CD4-positive, alpha-beta T cell (primary cell): Measurements from ENCODE around the gene PPP1R37. TPM values are rescaled to one million over a fixed set of nuclear protein-coding genes. Genes with fewer than 3 reads are reported as not detected.

ENCODE experiments used
- ATAC-seq: fragments of 200-7000 bp; cut with Tn5 transposase; one replicate; pipeline ENCODE4 v1.10.0; 2022; ENCODE audit warnings: mild to moderate bottlenecking; ENCODE audit not compliant: poor library complexity
- CTCF ChIA-PET: fragments of 350-600 bp; sonication (Branson Sonifier 250); formaldehyde crosslinking; loops from one replicate; lab custom pipeline; 2021; ENCODE audit warnings: antibody characterized with exemption, inconsistent platforms; lab: Charles Lee
- POLR2A ChIA-PET: fragments of 350-600 bp; sonication (Branson Sonifier 250); formaldehyde crosslinking; loops from one replicate; lab custom pipeline; 2021; ENCODE audit warnings: antibody characterized with exemption, inconsistent platforms; lab: Charles Lee
- DNase-seq, 14 experiments: peaks; one replicate each; pipeline ENCODE4 v3.0.0-alpha.2; 2013 to 2020; ENCODE audit warnings: mixed read lengths in 2 of 14
- H3K27ac ChIP-seq, 2 donors: one replicate each; pipeline versions ENCODE4 v1.5.1 to v1.7.0; 2013; ENCODE audit warnings: low read length in 2 of 2, low read depth in 1 of 2, mild to moderate bottlenecking in 1 of 2
- H3K27me3 ChIP-seq, 2 experiments: 1 replicate in 1 of 2; 2 replicates in 1 of 2; pipeline versions ENCODE4 v1.6.1 to v1.7.0; 2013; ENCODE audit warnings: low read length in 2 of 2, control low read depth in 1 of 2, mild to moderate bottlenecking in 1 of 2, moderate library complexity in 1 of 2; ENCODE audit not compliant: insufficient read depth in 2 of 2, control insufficient read depth in 1 of 2
- H3K36me3 ChIP-seq: one replicate; pipeline ENCODE4 v1.6.1; 2013; ENCODE audit warnings: low read length, control low read depth; ENCODE audit not compliant: insufficient read depth
- H3K4me1 ChIP-seq: one replicate; pipeline ENCODE4 v1.6.1; 2013; ENCODE audit warnings: low read length, control low read depth; ENCODE audit not compliant: insufficient read depth
- H3K4me3 ChIP-seq: one replicate; pipeline ENCODE4 v1.5.1; 2013; ENCODE audit warnings: mild to moderate bottlenecking, low read length, moderate library complexity
- H3K9me3 ChIP-seq, 2 experiments: 1 replicate in 1 of 2; 2 replicates in 1 of 2; pipeline versions ENCODE4 v1.6.1 to v1.7.0; 2013; ENCODE audit warnings: low read length in 2 of 2, mild to moderate bottlenecking in 2 of 2, control low read depth in 1 of 2, moderate library complexity in 1 of 2; ENCODE audit not compliant: control insufficient read depth in 1 of 2, insufficient read depth in 1 of 2
- H3K27ac Mint-ChIP-seq: one replicate; pipeline ENCODE4 v1.8.0; 2020; ENCODE audit warnings: mixed read lengths
- H3K27me3 Mint-ChIP-seq: one replicate; pipeline ENCODE4 v1.8.0; 2021; ENCODE audit warnings: mixed read lengths
- H3K36me3 Mint-ChIP-seq: one replicate; pipeline ENCODE4 v1.8.0; 2021; ENCODE audit warnings: low read depth, mixed read lengths
- H3K4me1 Mint-ChIP-seq: one replicate; pipeline ENCODE4 v1.8.0; 2021; ENCODE audit warnings: low read depth, mixed read lengths
- H3K4me3 Mint-ChIP-seq: one replicate; pipeline ENCODE4 v1.8.0; 2020; ENCODE audit warnings: mild to moderate bottlenecking, mixed read lengths
- H3K9me3 Mint-ChIP-seq: one replicate; pipeline ENCODE4 v1.8.0; 2020; ENCODE audit warnings: mixed read lengths
- intact Hi-C, 2 experiments: fragments of 100-400 bp; cut with DNase I in 1 of 2; cut with micrococcal nuclease in 1 of 2; formaldehyde crosslinking; loops; one replicate each; pipeline versions ENCODE4 v1.15.1 to v1.9.0; 2023 to 2025; cut with DNase I, micrococcal nuclease
- total RNA-seq, 174 experiments: library from RNA in 2 of 174; stranded (reverse) in 2 of 174; gene quantifications; one replicate each; pipeline ENCODE4 v1.2.3 and lab custom pipeline; 2021 to 2026
- TF ChIP-seq, protein P1 (sequence below): fragments of 200-600 bp; IDR thresholded peaks from one replicate; pipeline ENCODE4 v1.8.0; 2022; ENCODE audit warnings: antibody characterized with exemption, mild to moderate bottlenecking

Gene PPP1R37
- total RNA-seq, 2 experiments from 2014 or later, result 17.2 to 19.6 TPM

DNA sequence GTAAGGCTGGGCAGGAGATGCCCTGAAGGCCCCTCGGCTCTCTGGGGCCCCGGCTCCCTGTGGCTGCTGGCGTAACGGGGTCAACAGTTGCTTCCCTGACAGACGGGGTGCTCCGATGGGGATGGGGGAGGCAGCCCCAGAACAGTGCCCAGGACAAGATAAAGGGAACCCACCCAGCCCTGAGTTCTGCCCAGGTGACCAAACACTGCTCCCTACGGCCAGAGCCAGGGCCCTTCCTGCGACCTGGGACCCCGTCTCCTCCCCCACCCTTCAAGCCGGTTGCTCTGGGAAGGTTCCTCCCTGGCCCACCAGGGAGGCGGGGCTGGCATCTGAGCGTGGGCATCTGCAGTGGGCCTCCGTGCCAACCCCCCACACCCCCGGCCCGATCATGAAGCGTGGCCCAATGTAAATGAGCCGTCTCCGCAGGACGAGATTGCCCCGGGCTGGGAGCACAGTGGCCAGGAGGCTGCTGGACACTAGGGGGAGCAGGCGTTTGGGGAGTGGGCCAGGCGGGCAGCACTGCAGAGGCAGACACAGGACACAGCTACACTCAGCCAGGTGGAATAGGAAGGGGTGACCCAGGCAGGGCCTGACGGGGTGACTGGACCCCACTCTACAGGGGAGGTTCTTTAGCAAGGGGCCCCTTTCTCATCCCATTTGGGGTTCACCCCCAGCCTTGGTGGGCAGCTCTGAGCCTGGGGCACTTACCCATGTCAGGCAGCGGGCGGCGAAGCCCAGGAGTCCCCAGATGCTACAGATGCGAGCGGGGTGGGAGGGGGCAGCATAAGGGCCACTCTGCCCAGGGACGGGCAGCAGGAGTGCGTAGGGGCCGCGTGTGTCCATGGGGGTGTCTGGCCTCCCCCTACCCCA lies 69.0 kb downstream of the PPP1R37 start:
- Mint-ChIP-seq H3K36me3 (no peaks in the 10 kb centered on the region), H3K27me3 (peaks cover 11% of the 10 kb centered on the region), H3K4me3 (no peak overlapping the region), H3K9me3 (no peaks in the 10 kb centered on the region), H3K27ac (no peak overlapping the region), H3K4me1 (peaks cover 17% of the 10 kb centered on the region)
- no peaks in the 10 kb centered on the region for H3K27me3 ChIP-seq
- peaks cover 2% of the 10 kb centered on the region for H3K36me3 ChIP-seq
- POLR2A ChIA-PET, result no interaction called here
- TF ChIP-seq, protein P1, sequence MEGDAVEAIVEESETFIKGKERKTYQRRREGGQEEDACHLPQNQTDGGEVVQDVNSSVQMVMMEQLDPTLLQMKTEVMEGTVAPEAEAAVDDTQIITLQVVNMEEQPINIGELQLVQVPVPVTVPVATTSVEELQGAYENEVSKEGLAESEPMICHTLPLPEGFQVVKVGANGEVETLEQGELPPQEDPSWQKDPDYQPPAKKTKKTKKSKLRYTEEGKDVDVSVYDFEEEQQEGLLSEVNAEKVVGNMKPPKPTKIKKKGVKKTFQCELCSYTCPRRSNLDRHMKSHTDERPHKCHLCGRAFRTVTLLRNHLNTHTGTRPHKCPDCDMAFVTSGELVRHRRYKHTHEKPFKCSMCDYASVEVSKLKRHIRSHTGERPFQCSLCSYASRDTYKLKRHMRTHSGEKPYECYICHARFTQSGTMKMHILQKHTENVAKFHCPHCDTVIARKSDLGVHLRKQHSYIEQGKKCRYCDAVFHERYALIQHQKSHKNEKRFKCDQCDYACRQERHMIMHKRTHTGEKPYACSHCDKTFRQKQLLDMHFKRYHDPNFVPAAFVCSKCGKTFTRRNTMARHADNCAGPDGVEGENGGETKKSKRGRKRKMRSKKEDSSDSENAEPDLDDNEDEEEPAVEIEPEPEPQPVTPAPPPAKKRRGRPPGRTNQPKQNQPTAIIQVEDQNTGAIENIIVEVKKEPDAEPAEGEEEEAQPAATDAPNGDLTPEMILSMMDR, result no peak
- H3K4me1 ChIP-seq, result peaks cover 24% of the 10 kb centered on the region
- ATAC-seq (no peak), DNase-seq (peak in 1 of 14 experiments; percentile 12)
- H3K9me3 ChIP-seq, result no peaks in the 10 kb centered on the region
- H3K4me3 ChIP-seq, result no peak overlapping the region
- intact Hi-C loops, result no loop called here
- CTCF ChIA-PET, result no interaction called here
- no peak overlapping the region for H3K27ac ChIP-seq

GRCh38 chr19:45162608-45163143 lies 69.7 kb downstream of the PPP1R37 start:
- H3K36me3 Mint-ChIP-seq, result no peaks in the 10 kb centered on the region
- no peak for ATAC-seq
- peaks cover 2% of the 10 kb centered on the region for H3K36me3 ChIP-seq
- TF ChIP-seq, protein P1, result no peak
- no peak overlapping the region for H3K27ac Mint-ChIP-seq
- no peaks in the 10 kb centered on the region for H3K9me3 ChIP-seq
- ChIA-PET POLR2A (no interaction called here), CTCF (no interaction called here)
- H3K27ac ChIP-seq, result no peak overlapping the region
- peaks cover 5% of the 10 kb centered on the region for H3K27me3 Mint-ChIP-seq
- no peak overlapping the region for H3K4me3 ChIP-seq
- no peaks in the 10 kb centered on the region for H3K27me3 ChIP-seq
- intact Hi-C loops, result no loop called here
- no peak for DNase-seq
- peaks cover 24% of the 10 kb centered on the region for H3K4me1 ChIP-seq
- no peak overlapping the region for H3K4me3 Mint-ChIP-seq
- H3K9me3 Mint-ChIP-seq, result no peaks in the 10 kb centered on the region
- H3K4me1 Mint-ChIP-seq, result peaks cover 19% of the 10 kb centered on the region

GRCh38 chr19:45163156-45163555 lies 70.2 kb downstream of the PPP1R37 start:
- intact Hi-C loops, result no loop called here
- ChIA-PET POLR2A (interaction anchor here (1.8 kb wide), 1 partner anchor 15 kb away, joined by 9 read pairs; the partner anchor contains the start of genes BLOC1S3 and TRAPPC6A), CTCF (no interaction called here)
- H3K36me3 ChIP-seq, result peaks cover 2% of the 10 kb centered on the region
- no peak overlapping the region for H3K27ac Mint-ChIP-seq
- no peak overlapping the region for H3K27ac ChIP-seq
- H3K4me3 Mint-ChIP-seq, result no peak overlapping the region
- H3K9me3 Mint-ChIP-seq, result no peaks in the 10 kb centered on the region
- peaks cover 24% of the 10 kb centered on the region for H3K4me1 ChIP-seq
- no peak overlapping the region for H3K4me3 ChIP-seq
- no peak for DNase-seq
- TF ChIP-seq, protein P1, result no peak
- H3K36me3 Mint-ChIP-seq, result no peaks in the 10 kb centered on the region
- peaks cover 19% of the 10 kb centered on the region for H3K4me1 Mint-ChIP-seq
- no peaks in the 10 kb centered on the region for H3K9me3 ChIP-seq
- peaks cover under 1% of the 10 kb centered on the region for H3K27me3 Mint-ChIP-seq
- no peak for ATAC-seq
- no peaks in the 10 kb centered on the region for H3K27me3 ChIP-seq
